ENCODE measurements around the gene TMBIM4.

DNA sequence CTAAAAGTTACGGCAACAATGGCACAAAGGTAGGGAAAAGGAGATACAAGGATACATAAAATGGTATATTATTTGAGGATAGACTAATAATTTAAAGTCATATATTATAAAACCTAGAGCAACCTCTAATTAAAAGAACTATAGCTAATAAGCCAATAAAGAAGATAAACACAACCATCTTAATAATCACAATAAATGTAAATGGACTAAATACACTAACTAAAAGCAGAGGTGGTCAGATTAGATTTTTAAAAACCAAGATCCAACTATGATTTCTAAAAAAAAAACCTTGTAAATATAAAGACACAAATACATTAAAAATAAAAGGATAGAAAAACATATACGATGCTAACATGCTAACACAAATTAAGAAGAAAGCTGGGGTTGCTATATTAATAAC is 28.5 kb downstream of the TMBIM4 start:
- TF ChIP-seq, protein P1, sequence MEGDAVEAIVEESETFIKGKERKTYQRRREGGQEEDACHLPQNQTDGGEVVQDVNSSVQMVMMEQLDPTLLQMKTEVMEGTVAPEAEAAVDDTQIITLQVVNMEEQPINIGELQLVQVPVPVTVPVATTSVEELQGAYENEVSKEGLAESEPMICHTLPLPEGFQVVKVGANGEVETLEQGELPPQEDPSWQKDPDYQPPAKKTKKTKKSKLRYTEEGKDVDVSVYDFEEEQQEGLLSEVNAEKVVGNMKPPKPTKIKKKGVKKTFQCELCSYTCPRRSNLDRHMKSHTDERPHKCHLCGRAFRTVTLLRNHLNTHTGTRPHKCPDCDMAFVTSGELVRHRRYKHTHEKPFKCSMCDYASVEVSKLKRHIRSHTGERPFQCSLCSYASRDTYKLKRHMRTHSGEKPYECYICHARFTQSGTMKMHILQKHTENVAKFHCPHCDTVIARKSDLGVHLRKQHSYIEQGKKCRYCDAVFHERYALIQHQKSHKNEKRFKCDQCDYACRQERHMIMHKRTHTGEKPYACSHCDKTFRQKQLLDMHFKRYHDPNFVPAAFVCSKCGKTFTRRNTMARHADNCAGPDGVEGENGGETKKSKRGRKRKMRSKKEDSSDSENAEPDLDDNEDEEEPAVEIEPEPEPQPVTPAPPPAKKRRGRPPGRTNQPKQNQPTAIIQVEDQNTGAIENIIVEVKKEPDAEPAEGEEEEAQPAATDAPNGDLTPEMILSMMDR (conservative IDR thresholded peaks at IDR 0.05): no peak
- no peak for TF ChIP-seq ZFX (IDR thresholded peaks at IDR 0.05)

Measured in C4-2B (cell line).